ENCODE data around the gene MRPL53. TPM values are rescaled to one million over a fixed set of nuclear protein-coding genes. Genes with fewer than 3 reads are reported as not detected.

MRPL53 gene
- total RNA-seq, 1 experiment from 2014 or later: 98.1 TPM

DNA sequence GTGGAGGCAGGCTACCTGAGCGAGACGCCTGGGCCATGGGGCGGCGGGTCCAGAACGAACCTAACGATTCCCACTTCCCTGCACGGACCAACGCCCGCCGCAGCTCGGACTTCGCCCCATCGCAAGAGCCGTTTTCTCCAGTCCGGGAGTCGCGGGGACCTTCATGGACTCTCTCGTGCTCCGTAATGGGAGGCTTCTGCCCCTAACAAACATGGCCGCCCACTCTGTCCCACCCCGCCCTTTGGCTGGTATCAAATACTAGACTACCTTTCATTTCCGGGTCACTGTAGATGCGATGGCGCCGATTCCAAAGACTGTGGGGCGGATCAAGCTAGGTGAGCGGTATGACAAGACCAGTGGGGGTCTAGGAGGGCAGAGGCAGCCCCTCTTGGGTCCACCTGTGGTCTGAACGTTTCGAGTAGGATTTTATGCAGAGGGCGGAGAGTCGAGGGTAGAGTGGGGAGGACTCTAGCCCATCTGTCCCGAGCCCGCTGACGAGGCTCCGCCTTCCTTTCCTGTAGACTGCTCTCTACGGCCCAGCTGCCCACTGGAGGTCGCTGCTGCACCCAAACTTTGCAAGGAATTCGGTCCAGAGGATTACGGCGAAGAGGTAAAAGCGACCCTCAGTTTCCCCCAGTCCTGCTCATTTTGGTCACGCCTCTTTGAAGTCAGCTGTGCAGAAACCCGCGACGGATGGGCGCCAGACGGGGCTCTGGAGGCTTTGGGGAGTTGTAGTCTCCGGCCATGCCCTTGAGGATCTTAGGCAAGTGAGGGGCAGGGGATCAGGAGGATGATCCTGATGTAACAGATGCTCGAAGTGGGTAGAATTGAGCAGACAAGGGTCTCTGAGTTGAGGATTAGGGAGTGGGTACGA, 10.6 kb upstream of the MRPL53 start, which contains the start of the genes CCDC142 and TTC31:
CCDC142 (minus strand) TSS at position 198 of the 874 bp plus-strand sequence; CDS start at position 37, 161 bp downstream.
TTC31 (plus strand) TSS at position 281 of the 874 bp plus-strand sequence; CDS start at position 296, 15 bp downstream.
- Histone ChIP-seq H3K36me3 (ENCODE audit: control insufficient read depth, insufficient read depth, low read length) (peaks cover 3% of the 10 kb centered on the region), H3K9me3 (ENCODE audit: control insufficient read depth, insufficient read depth, low read depth, low read length) (no peaks in the 10 kb centered on the region), H3K4me3 (ENCODE audit: low read depth in 2 of 2, low read length in 2 of 2) (peak within 1 kb of the TSS; percentile 84 to 99), H3K27ac (ENCODE audit: low read length) (peak within 1 kb of the TSS; percentile 99), H3K27me3 (ENCODE audit: control insufficient read depth, insufficient read depth, low read length) (no peaks in the 10 kb centered on the region), H3K4me1 (ENCODE audit: control insufficient read depth, insufficient read depth, low read length) (peaks cover 16% of the 10 kb centered on the region)
- intact Hi-C loops (cut with micrococcal nuclease; ENCODE audit: unreplicated experiment) (loop anchor here (2.0 to 5.0 kb wide), 2 partner anchors 48 to 104 kb away; no protein-coding TSS in a partner anchor), in situ Hi-C loops (cut with HindIII; ENCODE audit: low pct_unique_long_range_greater_than_20kb, low sequenced_read_pairs) (no loop called here)
- TF ChIP-seq TCF7L2 (IDR thresholded peaks at IDR 0.05; ENCODE audit: low read depth, low read length) (no peak), SIN3A (IDR thresholded peaks at IDR 0.05; ENCODE audit: borderline replicate concordance, insufficient read depth, low read depth, low read length) (peak; percentile 76), REST (IDR thresholded peaks at IDR 0.05; ENCODE audit: insufficient read depth in 1 of 2, low read depth in 2 of 2, low read length in 1 of 2) (no peak), POLR2AphosphoS5 (IDR thresholded peaks at IDR 0.05; ENCODE audit: low read depth, low read length) (peak; percentile 98)
- TF ChIP-seq, protein P1, sequence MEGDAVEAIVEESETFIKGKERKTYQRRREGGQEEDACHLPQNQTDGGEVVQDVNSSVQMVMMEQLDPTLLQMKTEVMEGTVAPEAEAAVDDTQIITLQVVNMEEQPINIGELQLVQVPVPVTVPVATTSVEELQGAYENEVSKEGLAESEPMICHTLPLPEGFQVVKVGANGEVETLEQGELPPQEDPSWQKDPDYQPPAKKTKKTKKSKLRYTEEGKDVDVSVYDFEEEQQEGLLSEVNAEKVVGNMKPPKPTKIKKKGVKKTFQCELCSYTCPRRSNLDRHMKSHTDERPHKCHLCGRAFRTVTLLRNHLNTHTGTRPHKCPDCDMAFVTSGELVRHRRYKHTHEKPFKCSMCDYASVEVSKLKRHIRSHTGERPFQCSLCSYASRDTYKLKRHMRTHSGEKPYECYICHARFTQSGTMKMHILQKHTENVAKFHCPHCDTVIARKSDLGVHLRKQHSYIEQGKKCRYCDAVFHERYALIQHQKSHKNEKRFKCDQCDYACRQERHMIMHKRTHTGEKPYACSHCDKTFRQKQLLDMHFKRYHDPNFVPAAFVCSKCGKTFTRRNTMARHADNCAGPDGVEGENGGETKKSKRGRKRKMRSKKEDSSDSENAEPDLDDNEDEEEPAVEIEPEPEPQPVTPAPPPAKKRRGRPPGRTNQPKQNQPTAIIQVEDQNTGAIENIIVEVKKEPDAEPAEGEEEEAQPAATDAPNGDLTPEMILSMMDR (IDR thresholded peaks at IDR 0.05): peak; percentile 96
- ChIA-PET POLR2A (interaction anchor here (0.7 kb wide), 1 partner anchor 27 kb away, joined by 6 read pairs; no protein-coding TSS in a partner anchor), CTCF (interaction anchor here (0.6 to 2.3 kb wide), 5 partner anchors 10 to 105 kb away, joined by 3 to 9 read pairs (median 6); partner anchors contain the start of gene MRPL53)
- ATAC-seq (peak; percentile 97), DNase-seq (ENCODE audit: low read depth, low spot score) (peak; percentile 93)
- TSS peak; percentile 99 for BruUV-seq (replicated peaks)

GRCh38 chr2:74481961-74482800, 9.7 kb upstream of the MRPL53 start:
- TF ChIP-seq TCF7L2 (IDR thresholded peaks at IDR 0.05; ENCODE audit: low read depth, low read length): no peak
- TF ChIP-seq, protein P1 (IDR thresholded peaks at IDR 0.05): no peak
- TF ChIP-seq POLR2AphosphoS5 (IDR thresholded peaks at IDR 0.05; ENCODE audit: low read depth, low read length): no peak
- no peak for TF ChIP-seq REST (IDR thresholded peaks at IDR 0.05; ENCODE audit: insufficient read depth in 1 of 2, low read depth in 2 of 2, low read length in 1 of 2)
- no peak for TF ChIP-seq SIN3A (IDR thresholded peaks at IDR 0.05; ENCODE audit: borderline replicate concordance, insufficient read depth, low read depth, low read length)
- DNase-seq (ENCODE audit: low read depth, low spot score) (no peak), ATAC-seq (peak; percentile 72)
- Histone ChIP-seq H3K36me3 (ENCODE audit: control insufficient read depth, insufficient read depth, low read length) (peaks cover 3% of the 10 kb centered on the region; the same call in 1 of the 2 replicates), H3K27ac (ENCODE audit: low read length) (peak overlapping the region; percentile 99), H3K4me3 (ENCODE audit: low read depth in 2 of 2, low read length in 2 of 2) (peak overlapping the region; percentile 84 to 99), H3K9me3 (ENCODE audit: control insufficient read depth, insufficient read depth, low read depth, low read length) (no peaks in the 10 kb centered on the region), H3K4me1 (ENCODE audit: control insufficient read depth, insufficient read depth, low read length) (peaks cover 16% of the 10 kb centered on the region), H3K27me3 (ENCODE audit: control insufficient read depth, insufficient read depth, low read length) (no peaks in the 10 kb centered on the region)
- BruUV-seq (replicated peaks): TSS peak; percentile 90
- ChIA-PET CTCF (interaction anchor here (0.6 to 2.3 kb wide), 4 partner anchors 9 to 106 kb away, joined by 5 to 9 read pairs (median 6); partner anchors contain the start of gene MRPL53), POLR2A (no interaction called here)
- in situ Hi-C loops (cut with HindIII; ENCODE audit: low pct_unique_long_range_greater_than_20kb, low sequenced_read_pairs): no loop called here
- intact Hi-C loops (cut with micrococcal nuclease; ENCODE audit: unreplicated experiment): loop anchor here (2.0 to 5.0 kb wide), 2 partner anchors 49 to 105 kb away; no protein-coding TSS in a partner anchor

Data from Panc1 (cell line).